H1 (cell line): Measurements from ENCODE around the gene P2RX2. TPM values are rescaled to one million over a fixed set of nuclear protein-coding genes. Genes with fewer than 3 reads are reported as not detected.

Experiments used
- CHD7 ChIP-seq: fragments of 300-600 bp; sonication (generic); IDR thresholded peaks from 2 replicates; pipeline ENCODE4 v1.7.1; 2012; ENCODE audit warnings: low read length, moderate library complexity, mild to moderate bottlenecking, inconsistent platforms; ENCODE audit not compliant: insufficient replicate concordance
- NANOG ChIP-seq: IDR thresholded peaks from 2 replicates; pipeline ENCODE4 v1.6.1; 2011; ENCODE audit warnings: low read length, low read depth, mild to moderate bottlenecking, inconsistent platforms; ENCODE audit not compliant: insufficient read depth, poor library complexity, severe bottlenecking
- polyA plus RNA-seq, 7 experiments: library from polyadenylated mRNA; depleted of rRNA in 3 of 7; stranded (reverse) in 5 of 7; unstranded in 2 of 7; fragments of >200 nt in 5 of 7; fragments of 200-250 nt in 2 of 7; gene quantifications; 1 replicate in 5 of 7; 2 replicates in 1 of 7; 4 replicates in 1 of 7; pipeline versions ENCODE4 v1.2.1 to v1.2.3, GENCODE V29; 2011 to 2013; ENCODE audit warnings: missing spikeins in 2 of 7, mixed read lengths in 2 of 7
- total RNA-seq: library from RNA; stranded (reverse); fragmentation: NEBNext Ultra II Directional; extraction: Animal tissue kit (Norgen Biotek cat#: 25700); gene quantifications from 2 replicates; pipeline ENCODE4 v1.2.1, GENCODE V29; 2021

Gene P2RX2
- total and polyA plus RNA-seq, 2 of the 8 experiments (the other 6 are each of a cell fraction or from before 2014, with no cell fraction given), result 0.84 to 2.2 TPM

GRCh38 chr12:132572106-132572505, 46.5 kb upstream of the P2RX2 start (continued):
- TF ChIP-seq CHD7, result no peak
- no peak for TF ChIP-seq NANOG
